ENCODE measurements around the gene CSNK2A3.
A peak's percentile ranks its signal among the peaks of the same experiment; 100 is the strongest.

Gene CSNK2A3

DNA sequence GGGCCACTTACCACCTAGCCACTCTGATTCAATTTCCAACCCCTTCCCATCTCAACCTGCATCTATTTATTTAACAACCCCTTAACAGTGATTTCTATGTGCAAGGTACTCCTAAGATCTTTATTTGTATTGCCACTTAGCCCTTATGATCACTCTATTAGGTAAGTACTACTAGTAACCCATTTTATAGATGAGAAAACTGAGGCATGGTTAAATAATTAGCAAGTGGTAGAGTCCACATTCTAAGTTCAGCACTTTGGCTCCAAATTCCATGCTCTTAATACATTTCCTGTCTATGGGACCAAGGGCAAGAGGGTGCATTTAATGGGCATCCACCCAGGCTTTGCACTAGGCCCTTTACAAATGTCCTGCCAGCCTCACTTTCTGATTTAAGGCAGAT, 38.1 kb upstream of the CSNK2A3 start:
- peaks cover 8 to 26% of the 10 kb centered on the region in 2 donors for H3K4me1 ChIP-seq (ENCODE audit: control insufficient read depth in 2 of 2, insufficient read depth in 2 of 2, low read length in 2 of 2)
- H3K4me3 ChIP-seq (ENCODE audit: low read length in 2 of 2): no peak overlapping the region
- peak overlapping the region in 1 of 2 donors; percentile 46 for H3K27ac ChIP-seq (ENCODE audit: low read depth in 2 of 2, low read length in 2 of 2)
- H3K9ac ChIP-seq (ENCODE audit: low read depth in 1 of 2, low read length in 2 of 2): no peak overlapping the region
- no peaks in the 10 kb centered on the region for H3K9me3 ChIP-seq (ENCODE audit: control insufficient read depth in 2 of 2, low read length in 2 of 2)
- H3K36me3 ChIP-seq (ENCODE audit: control insufficient read depth in 2 of 2, insufficient read depth in 2 of 2, low read length in 2 of 2): no peaks in the 10 kb centered on the region
- no peaks in the 10 kb centered on the region for H3K27me3 ChIP-seq (ENCODE audit: control insufficient read depth in 2 of 2, insufficient read depth in 2 of 2, low read length in 2 of 2)

DNA sequence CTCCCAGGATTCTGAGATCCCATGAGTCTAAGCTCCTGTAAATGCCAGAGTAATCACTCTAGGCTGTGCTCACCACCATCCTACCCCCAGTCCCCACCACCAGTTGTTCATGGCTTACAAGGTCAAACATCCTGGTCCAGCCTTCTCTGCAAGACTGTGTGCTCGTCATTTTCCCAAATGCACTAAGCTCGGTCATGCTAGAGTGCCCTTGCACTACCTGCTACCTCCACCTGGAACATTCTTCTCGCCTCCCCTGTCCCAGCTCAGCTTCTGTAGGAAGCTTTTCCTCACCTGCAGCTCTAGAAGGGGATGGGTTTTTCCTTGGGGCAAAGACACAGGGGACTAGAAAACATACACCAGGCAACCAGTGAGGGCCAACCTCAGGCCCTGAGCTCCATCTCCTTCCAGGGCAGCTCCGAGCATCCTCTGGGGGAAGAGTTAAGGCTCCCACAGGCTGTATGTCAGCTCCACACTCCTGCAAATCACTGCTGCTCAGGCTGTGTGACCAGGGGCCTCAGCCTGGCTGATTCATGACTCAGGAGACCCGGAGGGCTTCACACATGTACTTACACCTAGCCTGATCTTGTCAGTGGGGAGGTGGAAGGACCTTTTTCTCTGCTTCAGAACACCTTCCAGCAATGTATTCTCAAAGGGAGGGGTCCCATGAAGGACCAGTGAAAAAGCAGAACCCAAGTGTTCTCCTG, 37.2 kb upstream of the CSNK2A3 start:
- Histone ChIP-seq H3K27ac (ENCODE audit: low read depth in 2 of 2, low read length in 2 of 2) (no peak overlapping the region), H3K4me1 (ENCODE audit: control insufficient read depth in 2 of 2, insufficient read depth in 2 of 2, low read length in 2 of 2) (peaks cover 8 to 26% of the 10 kb centered on the region in 2 donors), H3K27me3 (ENCODE audit: control insufficient read depth in 2 of 2, insufficient read depth in 2 of 2, low read length in 2 of 2) (no peaks in the 10 kb centered on the region), H3K4me3 (ENCODE audit: low read length in 2 of 2) (no peak overlapping the region), H3K9me3 (ENCODE audit: control insufficient read depth in 2 of 2, low read length in 2 of 2) (no peaks in the 10 kb centered on the region), H3K36me3 (ENCODE audit: control insufficient read depth in 2 of 2, insufficient read depth in 2 of 2, low read length in 2 of 2) (no peaks in the 10 kb centered on the region), H3K9ac (ENCODE audit: low read depth in 1 of 2, low read length in 2 of 2) (no peak overlapping the region)

DNA sequence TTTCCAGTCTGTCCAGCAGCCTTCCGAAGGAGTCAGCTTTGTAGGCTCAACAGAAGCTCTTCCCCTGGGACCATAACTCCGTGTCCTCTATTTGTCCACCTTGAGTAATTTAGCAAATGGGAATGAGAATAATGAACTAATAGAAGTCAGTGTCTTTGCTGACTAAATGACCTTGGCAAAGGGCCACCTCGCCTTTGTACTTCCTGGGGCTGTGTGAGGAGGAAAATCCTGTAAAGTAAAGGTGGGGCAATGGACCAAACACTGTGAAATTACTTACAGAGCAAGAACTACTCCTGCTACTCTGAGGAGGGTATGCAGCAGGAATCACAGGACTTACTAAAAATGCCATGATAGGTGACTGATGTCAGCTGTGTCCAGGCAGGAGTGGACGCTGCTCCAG, 36.2 kb upstream of the CSNK2A3 start:
- Histone ChIP-seq H3K4me1 (ENCODE audit: control insufficient read depth in 2 of 2, insufficient read depth in 2 of 2, low read length in 2 of 2) (peaks cover 8 to 26% of the 10 kb centered on the region in 2 donors), H3K9me3 (ENCODE audit: control insufficient read depth in 2 of 2, low read length in 2 of 2) (no peaks in the 10 kb centered on the region), H3K27me3 (ENCODE audit: control insufficient read depth in 2 of 2, insufficient read depth in 2 of 2, low read length in 2 of 2) (no peaks in the 10 kb centered on the region), H3K27ac (ENCODE audit: low read depth in 2 of 2, low read length in 2 of 2) (peak overlapping the region in 1 of 2 donors; percentile 77), H3K4me3 (ENCODE audit: low read length in 2 of 2) (no peak overlapping the region), H3K36me3 (ENCODE audit: control insufficient read depth in 2 of 2, insufficient read depth in 2 of 2, low read length in 2 of 2) (no peaks in the 10 kb centered on the region), H3K9ac (ENCODE audit: low read depth in 1 of 2, low read length in 2 of 2) (no peak overlapping the region)

DNA sequence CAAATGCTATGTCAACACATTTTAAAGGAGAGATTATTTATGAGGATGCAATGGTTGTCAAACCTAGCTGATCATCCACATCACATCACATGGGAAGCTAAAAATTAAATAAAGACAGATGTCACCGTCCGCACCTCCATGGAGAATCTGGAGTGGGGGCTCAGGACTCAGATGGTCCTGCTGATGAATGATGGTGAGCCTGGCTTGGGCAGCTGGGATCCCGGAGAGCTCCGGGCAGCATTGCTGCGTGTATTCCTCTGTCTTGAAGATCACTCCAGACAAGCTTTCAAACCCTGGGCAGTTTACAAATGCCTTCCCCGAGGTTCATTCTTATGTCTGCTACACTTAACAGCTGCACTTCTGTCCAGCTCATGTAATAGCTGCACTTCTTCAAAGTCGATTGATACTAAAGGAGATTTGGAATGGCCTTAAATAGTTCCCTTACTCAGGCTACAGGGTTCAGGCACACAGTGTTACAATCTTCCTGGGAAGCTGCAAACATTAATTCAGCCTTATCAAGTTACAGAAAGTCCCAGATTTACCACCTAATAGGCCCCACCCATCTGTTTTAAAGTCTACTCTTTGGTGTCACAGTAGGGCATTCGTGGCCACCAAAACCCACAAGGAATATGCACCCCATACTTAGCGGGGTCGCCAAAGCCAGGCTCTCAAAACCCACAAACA, 34.7 kb upstream of the CSNK2A3 start:
- no peaks in the 10 kb centered on the region for H3K9me3 ChIP-seq (ENCODE audit: control insufficient read depth in 2 of 2, low read length in 2 of 2)
- no peaks in the 10 kb centered on the region for H3K36me3 ChIP-seq (ENCODE audit: control insufficient read depth in 2 of 2, insufficient read depth in 2 of 2, low read length in 2 of 2)
- no peak overlapping the region for H3K9ac ChIP-seq (ENCODE audit: low read depth in 1 of 2, low read length in 2 of 2)
- peaks cover 8 to 26% of the 10 kb centered on the region in 2 donors for H3K4me1 ChIP-seq (ENCODE audit: control insufficient read depth in 2 of 2, insufficient read depth in 2 of 2, low read length in 2 of 2)
- no peak overlapping the region for H3K4me3 ChIP-seq (ENCODE audit: low read length in 2 of 2)
- H3K27ac ChIP-seq (ENCODE audit: low read depth in 2 of 2, low read length in 2 of 2): no peak overlapping the region
- no peaks in the 10 kb centered on the region for H3K27me3 ChIP-seq (ENCODE audit: control insufficient read depth in 2 of 2, insufficient read depth in 2 of 2, low read length in 2 of 2)

DNA sequence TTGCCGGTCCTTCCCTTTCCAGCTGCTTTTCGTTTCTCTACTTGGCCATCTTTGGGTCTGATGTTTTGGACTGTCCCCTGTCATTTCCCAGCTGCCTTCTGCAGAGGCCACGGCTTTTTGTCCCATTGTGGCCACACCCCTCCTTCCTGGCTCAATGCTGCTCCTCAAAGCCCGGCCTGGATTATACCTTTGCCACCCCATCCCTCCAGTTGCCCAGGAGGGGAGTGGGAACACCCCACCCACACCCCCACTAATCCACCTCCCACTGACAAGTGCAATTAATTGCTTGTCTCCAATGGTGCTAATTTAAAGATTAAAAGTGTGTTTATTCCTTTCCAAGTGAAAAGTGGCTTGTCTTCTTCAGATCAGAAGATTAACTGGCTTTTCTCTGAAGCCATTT, 34.2 kb upstream of the CSNK2A3 start:
- Histone ChIP-seq H3K27ac (ENCODE audit: low read depth in 2 of 2, low read length in 2 of 2) (no peak overlapping the region), H3K36me3 (ENCODE audit: control insufficient read depth in 2 of 2, insufficient read depth in 2 of 2, low read length in 2 of 2) (no peaks in the 10 kb centered on the region), H3K4me3 (ENCODE audit: low read length in 2 of 2) (no peak overlapping the region), H3K27me3 (ENCODE audit: control insufficient read depth in 2 of 2, insufficient read depth in 2 of 2, low read length in 2 of 2) (no peaks in the 10 kb centered on the region), H3K4me1 (ENCODE audit: control insufficient read depth in 2 of 2, insufficient read depth in 2 of 2, low read length in 2 of 2) (peaks cover 8 to 26% of the 10 kb centered on the region in 2 donors), H3K9ac (ENCODE audit: low read depth in 1 of 2, low read length in 2 of 2) (no peak overlapping the region), H3K9me3 (ENCODE audit: control insufficient read depth in 2 of 2, low read length in 2 of 2) (no peaks in the 10 kb centered on the region)

DNA sequence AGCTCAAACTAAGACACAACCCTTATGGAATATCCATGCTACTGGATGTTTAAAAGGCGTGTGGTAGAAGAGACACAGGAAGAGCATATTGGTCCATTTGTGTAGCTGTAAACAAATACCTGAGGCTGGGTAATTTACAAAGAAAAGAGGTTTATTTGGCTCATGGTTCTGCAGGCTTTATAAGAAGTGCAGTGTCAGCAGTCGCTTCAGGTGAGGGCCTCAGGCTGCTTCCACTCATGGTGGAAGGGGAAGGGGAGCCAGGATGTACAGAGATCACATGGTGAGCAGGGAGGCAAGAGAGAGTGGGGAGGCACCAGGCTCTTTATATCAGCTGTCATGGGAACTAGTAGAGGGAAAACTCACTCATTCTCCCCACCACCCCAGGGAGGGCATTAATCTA, 31.8 kb upstream of the CSNK2A3 start:
- Histone ChIP-seq H3K4me3 (ENCODE audit: low read length in 2 of 2) (no peak overlapping the region), H3K36me3 (ENCODE audit: control insufficient read depth in 2 of 2, insufficient read depth in 2 of 2, low read length in 2 of 2) (no peaks in the 10 kb centered on the region), H3K9ac (ENCODE audit: low read depth in 1 of 2, low read length in 2 of 2) (no peak overlapping the region), H3K9me3 (ENCODE audit: control insufficient read depth in 2 of 2, low read length in 2 of 2) (no peaks in the 10 kb centered on the region), H3K27ac (ENCODE audit: low read depth in 2 of 2, low read length in 2 of 2) (no peak overlapping the region), H3K27me3 (ENCODE audit: control insufficient read depth in 2 of 2, insufficient read depth in 2 of 2, low read length in 2 of 2) (no peaks in the 10 kb centered on the region), H3K4me1 (ENCODE audit: control insufficient read depth in 2 of 2, insufficient read depth in 2 of 2, low read length in 2 of 2) (peaks cover 4 to 11% of the 10 kb centered on the region in 2 donors)

DNA sequence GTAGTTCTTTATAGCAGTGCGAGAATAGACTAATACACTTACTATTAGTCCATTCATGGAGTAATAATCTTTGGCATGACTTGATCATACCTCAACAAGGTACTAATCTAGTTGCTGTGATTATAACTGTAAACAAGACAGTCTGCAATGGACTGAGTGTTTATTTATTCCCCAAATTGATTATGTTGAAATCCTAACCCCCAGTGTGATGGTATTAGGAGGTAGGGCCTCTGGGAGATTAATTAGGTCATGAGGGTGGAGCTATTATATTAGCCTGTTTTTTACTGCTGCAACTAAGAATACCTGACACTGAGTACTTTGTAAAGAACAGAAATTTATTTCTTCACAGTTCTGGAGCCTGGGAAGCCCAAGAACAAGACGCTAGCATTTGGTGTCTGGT, 30.9 kb upstream of the CSNK2A3 start:
- H3K36me3 ChIP-seq (ENCODE audit: control insufficient read depth in 2 of 2, insufficient read depth in 2 of 2, low read length in 2 of 2): no peaks in the 10 kb centered on the region
- no peaks in the 10 kb centered on the region for H3K27me3 ChIP-seq (ENCODE audit: control insufficient read depth in 2 of 2, insufficient read depth in 2 of 2, low read length in 2 of 2)
- H3K9ac ChIP-seq (ENCODE audit: low read depth in 1 of 2, low read length in 2 of 2): no peak overlapping the region
- peaks cover 0 to 3% of the 10 kb centered on the region in 2 donors for H3K4me1 ChIP-seq (ENCODE audit: control insufficient read depth in 2 of 2, insufficient read depth in 2 of 2, low read length in 2 of 2)
- H3K9me3 ChIP-seq (ENCODE audit: control insufficient read depth in 2 of 2, low read length in 2 of 2): no peaks in the 10 kb centered on the region
- H3K4me3 ChIP-seq (ENCODE audit: low read length in 2 of 2): no peak overlapping the region
- H3K27ac ChIP-seq (ENCODE audit: low read depth in 2 of 2, low read length in 2 of 2): no peak overlapping the region

DNA sequence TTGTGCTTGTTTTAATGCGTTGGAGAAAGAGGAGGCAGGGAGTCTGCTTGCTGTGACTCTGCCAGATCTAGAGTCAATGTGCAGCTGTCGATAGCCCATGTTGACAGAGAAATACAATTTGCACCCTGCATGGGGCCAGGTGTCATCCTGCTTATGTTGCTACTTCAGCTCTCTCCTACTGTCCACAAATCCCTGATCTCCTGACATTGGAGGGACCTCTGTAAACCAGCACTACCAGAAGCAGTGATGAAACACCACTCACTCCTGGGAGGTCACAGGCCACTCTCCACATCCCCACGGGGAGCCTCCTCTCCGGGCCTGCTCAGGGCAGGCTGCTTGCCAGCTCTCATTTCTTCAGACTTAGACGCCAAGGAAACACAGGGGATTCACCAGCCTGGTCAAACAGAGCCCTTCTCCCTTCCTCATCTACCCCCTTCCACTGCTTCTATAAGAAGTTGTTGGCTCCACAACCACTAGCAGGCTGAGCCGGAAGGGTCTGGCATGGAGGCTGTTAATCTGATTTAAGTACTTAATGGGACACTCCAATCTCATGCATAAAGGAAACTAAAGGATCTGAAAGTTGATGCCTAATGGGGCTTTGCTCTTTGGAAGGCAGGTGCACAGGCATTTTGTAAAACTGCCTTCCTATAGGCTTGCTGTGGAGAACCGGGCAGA, 29.9 kb upstream of the CSNK2A3 start:
- Histone ChIP-seq H3K9ac (ENCODE audit: low read depth in 1 of 2, low read length in 2 of 2) (no peak overlapping the region), H3K27ac (ENCODE audit: low read depth in 2 of 2, low read length in 2 of 2) (no peak overlapping the region), H3K4me1 (ENCODE audit: control insufficient read depth in 2 of 2, insufficient read depth in 2 of 2, low read length in 2 of 2) (no peaks in the 10 kb centered on the region), H3K9me3 (ENCODE audit: control insufficient read depth in 2 of 2, low read length in 2 of 2) (no peaks in the 10 kb centered on the region), H3K36me3 (ENCODE audit: control insufficient read depth in 2 of 2, insufficient read depth in 2 of 2, low read length in 2 of 2) (no peaks in the 10 kb centered on the region), H3K27me3 (ENCODE audit: control insufficient read depth in 2 of 2, insufficient read depth in 2 of 2, low read length in 2 of 2) (no peaks in the 10 kb centered on the region), H3K4me3 (ENCODE audit: low read length in 2 of 2) (no peak overlapping the region)

DNA sequence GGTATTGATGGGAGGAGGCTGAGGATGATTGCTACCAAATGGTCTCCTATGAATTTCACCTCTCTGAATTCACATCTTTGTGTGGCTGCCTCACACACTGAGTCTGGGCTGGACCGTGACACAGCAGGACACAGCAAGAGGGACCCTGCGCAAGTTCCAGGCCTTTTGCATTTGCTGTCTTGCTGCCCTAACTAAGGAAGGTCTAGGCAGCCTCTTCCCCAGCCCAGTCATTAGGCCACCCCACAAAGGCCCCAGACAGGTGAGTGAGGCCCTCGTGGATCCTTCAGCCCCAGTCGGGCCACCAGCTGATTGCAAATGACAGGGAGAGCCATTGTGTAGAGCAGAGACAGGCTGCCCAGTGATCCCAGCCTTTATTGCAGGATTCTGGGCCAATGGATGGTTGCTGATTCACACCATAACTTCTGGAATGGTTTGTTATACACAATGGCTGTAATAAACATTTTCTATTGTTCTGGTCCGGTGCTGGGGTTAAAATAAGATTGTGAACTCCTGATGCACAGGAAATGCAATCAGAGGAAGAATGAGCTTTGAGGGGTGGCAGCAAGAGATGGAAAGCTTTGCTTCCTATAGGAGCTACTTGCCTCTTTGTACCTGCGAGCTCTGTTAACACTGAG, 28.5 kb upstream of the CSNK2A3 start:
- Histone ChIP-seq H3K9ac (ENCODE audit: low read depth in 1 of 2, low read length in 2 of 2) (no peak overlapping the region), H3K27ac (ENCODE audit: low read depth in 2 of 2, low read length in 2 of 2) (no peak overlapping the region), H3K4me1 (ENCODE audit: control insufficient read depth in 2 of 2, insufficient read depth in 2 of 2, low read length in 2 of 2) (no peaks in the 10 kb centered on the region), H3K9me3 (ENCODE audit: control insufficient read depth in 2 of 2, low read length in 2 of 2) (no peaks in the 10 kb centered on the region), H3K27me3 (ENCODE audit: control insufficient read depth in 2 of 2, insufficient read depth in 2 of 2, low read length in 2 of 2) (no peaks in the 10 kb centered on the region), H3K36me3 (ENCODE audit: control insufficient read depth in 2 of 2, insufficient read depth in 2 of 2, low read length in 2 of 2) (no peaks in the 10 kb centered on the region), H3K4me3 (ENCODE audit: low read length in 2 of 2) (no peak overlapping the region)

DNA sequence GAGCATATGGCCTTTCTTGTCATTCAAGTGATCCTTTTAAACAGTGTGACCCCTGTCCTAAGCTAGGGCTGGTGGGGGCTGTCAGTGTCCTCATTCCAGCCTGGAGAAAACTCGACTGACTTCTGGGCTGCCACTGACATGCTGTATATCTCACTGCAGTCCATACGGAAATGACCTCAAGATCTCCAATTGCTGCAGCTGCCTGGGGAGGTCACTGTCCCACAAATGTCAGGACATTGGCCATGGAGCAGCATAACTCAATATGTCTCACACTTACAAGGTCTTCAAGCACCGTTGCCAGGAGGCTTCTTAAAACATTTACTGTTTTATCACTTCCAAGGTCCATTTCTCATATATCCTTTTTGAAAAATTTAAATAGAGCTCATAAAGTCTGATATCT, 27.8 kb upstream of the CSNK2A3 start:
- H3K9me3 ChIP-seq (ENCODE audit: control insufficient read depth in 2 of 2, low read length in 2 of 2): no peaks in the 10 kb centered on the region
- no peaks in the 10 kb centered on the region for H3K4me1 ChIP-seq (ENCODE audit: control insufficient read depth in 2 of 2, insufficient read depth in 2 of 2, low read length in 2 of 2)
- H3K36me3 ChIP-seq (ENCODE audit: control insufficient read depth in 2 of 2, insufficient read depth in 2 of 2, low read length in 2 of 2): no peaks in the 10 kb centered on the region
- H3K9ac ChIP-seq (ENCODE audit: low read depth in 1 of 2, low read length in 2 of 2): no peak overlapping the region
- H3K4me3 ChIP-seq (ENCODE audit: low read length in 2 of 2): no peak overlapping the region
- H3K27ac ChIP-seq (ENCODE audit: low read depth in 2 of 2, low read length in 2 of 2): no peak overlapping the region
- no peaks in the 10 kb centered on the region for H3K27me3 ChIP-seq (ENCODE audit: control insufficient read depth in 2 of 2, insufficient read depth in 2 of 2, low read length in 2 of 2)

All from mucosa of rectum (tissue), 2 donors.